HG02870 (cell line): Measurements from ENCODE around the gene ITGAL.
A peak's percentile ranks its signal among the peaks of the same experiment; 100 is the strongest.

ENCODE experiments used
- ATAC-seq: cut with Tn5 transposase; IDR thresholded peaks from one replicate; pipeline ENCODE4 v1.9.1; 2021; ENCODE audit warnings: mild to moderate bottlenecking, moderate library complexity; ENCODE audit not compliant: unreplicated experiment

ITGAL gene

GRCh38 chr16:30567160-30567990 is 94.8 kb downstream of the ITGAL start:
- ATAC-seq, result no peak

DNA sequence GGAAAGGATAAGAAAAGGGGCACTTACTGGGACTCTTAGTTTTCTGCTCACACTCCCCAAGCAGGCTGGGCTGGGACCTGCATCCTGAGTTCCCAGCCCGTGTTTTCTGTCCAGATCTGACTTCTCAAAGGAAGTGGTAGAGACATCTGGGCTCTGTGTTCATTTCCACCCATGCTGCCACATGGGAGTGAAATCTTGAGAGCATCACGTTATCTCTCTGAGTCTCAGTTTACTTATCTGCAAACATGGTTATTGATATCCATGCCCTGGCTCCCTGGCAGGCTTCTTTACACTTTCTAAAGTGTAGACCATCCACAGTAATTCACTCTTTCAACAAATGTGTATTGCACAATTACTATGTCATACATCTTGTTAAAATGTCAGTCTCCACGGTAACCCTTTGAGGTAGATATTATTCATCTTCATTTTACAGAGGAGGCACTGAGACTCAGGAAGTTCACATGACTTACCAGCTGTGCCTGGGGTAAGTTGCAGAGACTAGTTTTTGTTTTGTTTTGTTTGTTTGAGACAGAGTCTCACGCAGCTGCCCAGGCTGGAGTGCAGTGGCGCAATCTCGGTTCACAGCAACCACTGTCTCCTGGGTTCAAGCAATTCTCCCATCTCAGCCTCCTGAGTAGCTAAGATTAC is 95.6 kb downstream of the ITGAL start:
- ATAC-seq, result no peak

DNA sequence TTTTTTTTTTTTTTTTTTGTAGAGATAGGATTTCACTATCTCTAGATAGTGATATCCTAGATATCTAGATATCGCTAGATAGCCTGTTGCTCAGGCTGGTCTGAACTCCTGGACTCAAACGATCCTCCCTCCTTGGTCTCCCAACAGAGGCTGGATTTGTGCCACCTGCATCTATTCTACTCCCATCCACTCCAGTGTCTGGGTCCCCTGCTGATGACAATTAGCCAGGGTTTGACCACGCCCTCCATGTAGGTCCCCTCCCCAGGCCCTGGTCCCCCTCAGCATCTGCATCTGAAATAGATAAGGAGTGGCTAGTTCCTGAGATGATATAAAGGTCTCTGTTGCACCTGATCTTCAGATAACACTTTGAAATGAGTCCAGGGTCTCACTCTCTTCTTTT is 96.7 kb downstream of the ITGAL start:
- ATAC-seq, result no peak

GRCh38 chr16:30569746-30570635 is 97.4 kb downstream of the ITGAL start:
- ATAC-seq, result no peak

DNA sequence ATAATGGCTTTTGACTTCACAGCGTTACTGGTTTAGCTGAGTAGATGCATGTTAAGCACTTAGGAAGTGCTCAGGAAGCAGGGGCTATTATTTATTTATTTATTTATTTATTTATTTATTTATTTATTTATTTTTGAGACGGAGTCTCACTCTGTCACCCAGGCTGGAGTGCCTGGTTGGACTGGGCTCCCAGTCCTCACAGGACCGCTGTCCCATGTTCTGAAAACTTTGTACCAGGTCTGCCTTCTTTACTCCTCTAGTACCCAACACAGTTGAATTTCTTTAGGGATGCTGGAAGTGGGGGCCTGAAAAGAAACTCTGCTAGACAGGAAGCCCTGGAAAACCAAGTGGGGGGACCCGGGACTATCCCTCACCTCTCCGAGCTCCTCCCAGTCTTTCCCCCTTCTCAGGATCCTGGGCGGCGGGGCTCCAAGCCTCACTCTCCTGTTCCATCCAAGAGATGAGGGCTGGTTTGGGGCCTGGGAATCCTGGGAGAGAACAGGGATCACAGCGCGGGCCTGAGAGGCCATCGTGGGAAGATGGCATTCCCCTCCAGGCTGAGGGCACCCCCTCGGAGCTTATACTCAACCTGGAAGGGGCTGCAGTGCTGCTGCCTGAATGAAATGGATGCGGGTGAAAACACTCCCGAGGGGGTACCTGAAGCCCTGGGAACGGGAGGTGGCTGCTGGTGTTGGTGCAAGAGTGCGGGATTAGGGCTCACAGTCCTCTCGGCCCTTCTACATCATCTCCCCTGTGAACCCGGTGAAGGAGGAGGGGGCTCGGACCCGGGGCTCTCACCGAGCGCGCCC is 98.3 kb downstream of the ITGAL start:
- no peak for ATAC-seq

DNA sequence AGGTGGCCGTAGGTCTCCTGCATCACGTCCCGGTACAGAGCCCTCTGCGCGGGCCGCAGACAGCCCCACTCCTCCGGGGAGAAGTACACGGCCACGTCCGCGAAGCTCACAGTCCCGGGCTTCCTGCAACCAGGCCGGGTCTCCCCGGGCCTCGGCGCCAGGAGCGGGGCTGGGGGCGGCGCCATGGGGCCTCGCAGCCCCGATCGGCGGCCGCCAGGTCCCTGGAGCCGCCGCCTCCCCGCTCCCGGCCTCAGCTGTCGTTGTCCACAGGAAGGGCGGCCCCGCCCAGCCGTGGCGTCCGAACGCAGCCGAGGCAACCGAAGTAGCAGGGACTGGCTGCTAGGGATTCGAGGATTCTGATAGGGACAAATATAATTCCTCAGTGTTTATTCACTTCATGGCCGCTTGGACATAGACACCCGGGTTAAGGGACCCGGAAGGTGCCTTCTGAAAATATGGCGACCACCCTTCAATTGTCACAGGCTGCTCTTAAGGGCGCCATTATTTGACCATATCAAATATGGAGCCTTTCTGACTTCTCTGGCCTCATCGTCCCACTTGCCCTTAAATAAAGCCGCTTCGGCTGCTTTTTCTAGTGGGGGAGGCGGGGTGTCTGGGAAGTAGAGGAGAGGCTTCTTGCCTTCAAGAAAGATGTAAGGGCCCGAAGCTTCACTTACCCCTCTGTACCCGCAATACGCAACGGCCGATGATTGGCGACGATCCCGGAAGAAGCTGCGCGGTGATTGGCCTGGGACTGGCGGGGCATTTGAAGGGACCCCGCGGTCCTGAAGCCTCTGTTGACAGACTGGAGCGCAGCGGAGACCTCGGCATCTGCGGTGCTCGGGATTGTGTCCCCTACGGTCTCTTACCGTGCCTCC is 99.1 kb downstream of the ITGAL start, which contains the start of gene ZNF688:
Gene ZNF688 (minus strand): TSS at position 270 of the 878 bp plus-strand sequence. CDS start 85 bp downstream, at position 185.
- ATAC-seq, result peak; percentile 76
